SK-N-SH treated with all-trans-retinoic acid at 6 μM for 48 hours (cell line): ENCODE measurements around the gene HSCB.

Experiments
- ARNTL ChIP-seq: fragments of 450-650 bp; formaldehyde crosslinking; IDR thresholded peaks from 2 replicates; pipeline ENCODE4 v1.5.0; 2020; ENCODE audit warnings: low read depth, mild to moderate bottlenecking, moderate library complexity, borderline replicate concordance
- BACH2 ChIP-seq: fragments of 250-450 bp; sonication (Bioruptor Pico); IDR thresholded peaks from 2 replicates; pipeline ENCODE4 v1.9.0; 2021; ENCODE audit warnings: mild to moderate bottlenecking, borderline replicate concordance
- CSDC2 ChIP-seq: fragments of 250-450 bp; sonication (Bioruptor Pico); IDR thresholded peaks from 2 replicates; pipeline ENCODE4 v1.5.0; 2020; ENCODE audit warnings: mild to moderate bottlenecking, moderate library complexity
- ESRRG ChIP-seq: fragments of 250-450 bp; sonication (Bioruptor Pico); IDR thresholded peaks from 2 replicates; pipeline ENCODE4 v1.6.1; 2021; ENCODE audit warnings: mild to moderate bottlenecking
- OSR1 ChIP-seq: fragments of 250-450 bp; sonication (Bioruptor Pico); IDR thresholded peaks from 2 replicates; pipeline ENCODE4 v1.8.0; 2022; ENCODE audit warnings: moderate library complexity, mild to moderate bottlenecking, inconsistent platforms
- SNAI2 ChIP-seq: fragments of 250-450 bp; sonication (Bioruptor Pico); IDR thresholded peaks from 2 replicates; pipeline ENCODE4 v1.5.0; 2020; ENCODE audit warnings: mild to moderate bottlenecking, moderate library complexity
- ZFP3 ChIP-seq: fragments of 250-450 bp; sonication (Bioruptor Pico); IDR thresholded peaks from 2 replicates; pipeline ENCODE4 v1.5.0; 2020; ENCODE audit warnings: mild to moderate bottlenecking, moderate library complexity
- ZFP30 ChIP-seq: fragments of 450-650 bp; formaldehyde crosslinking; IDR thresholded peaks from 2 replicates; pipeline ENCODE4 v1.5.0; 2022; ENCODE audit warnings: mild to moderate bottlenecking, moderate library complexity
- ZNF565 ChIP-seq: fragments of 450-650 bp; formaldehyde crosslinking; conservative IDR thresholded peaks from 2 replicates; pipeline ENCODE4 v1.5.0; 2020; ENCODE audit warnings: low read depth, mild to moderate bottlenecking, moderate library complexity
- ZNF70 ChIP-seq: fragments of 450-650 bp; formaldehyde crosslinking; IDR thresholded peaks from 2 replicates; pipeline ENCODE4 v1.5.0; 2020; ENCODE audit warnings: mild to moderate bottlenecking, moderate library complexity
- ZNF8 ChIP-seq: fragments of 450-650 bp; formaldehyde crosslinking; IDR thresholded peaks from 2 replicates; pipeline ENCODE4 v1.5.0; 2020; ENCODE audit warnings: mild to moderate bottlenecking, moderate library complexity
- TF ChIP-seq, protein P1 (sequence below): fragments of 250-450 bp; sonication (Bioruptor Pico); IDR thresholded peaks from 2 replicates; pipeline ENCODE4 v1.8.0; 2020; ENCODE audit warnings: mild to moderate bottlenecking, moderate library complexity, borderline replicate concordance
- TF ChIP-seq, protein P2 (sequence below): fragments of 250-450 bp; sonication (Bioruptor Pico); IDR thresholded peaks from 2 replicates; pipeline ENCODE4 v1.8.0; 2021; ENCODE audit warnings: low read depth, mild to moderate bottlenecking, moderate library complexity, borderline replicate concordance

DNA sequence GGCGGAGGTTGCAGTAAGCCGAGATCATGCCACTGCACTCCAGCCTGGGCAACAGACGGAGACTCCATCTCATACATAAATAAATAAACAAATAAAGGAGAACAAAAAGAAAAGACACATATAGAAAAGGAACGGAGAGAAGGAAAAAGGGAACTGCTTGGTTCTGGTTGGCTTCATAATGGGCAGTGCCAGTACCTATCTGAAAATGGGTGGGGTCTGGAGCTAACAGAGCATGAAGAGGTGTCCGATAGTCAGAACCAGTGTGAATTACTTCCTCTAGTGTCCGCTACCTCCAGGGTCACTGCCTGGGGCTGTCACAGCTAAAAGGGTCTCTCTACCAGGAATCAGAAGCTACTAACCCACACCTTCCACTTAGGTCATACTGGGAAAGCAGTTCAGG lies 35.0 kb upstream of the HSCB start:
- no peak for TF ChIP-seq ESRRG
- TF ChIP-seq CSDC2, result no peak
- TF ChIP-seq, protein P1, sequence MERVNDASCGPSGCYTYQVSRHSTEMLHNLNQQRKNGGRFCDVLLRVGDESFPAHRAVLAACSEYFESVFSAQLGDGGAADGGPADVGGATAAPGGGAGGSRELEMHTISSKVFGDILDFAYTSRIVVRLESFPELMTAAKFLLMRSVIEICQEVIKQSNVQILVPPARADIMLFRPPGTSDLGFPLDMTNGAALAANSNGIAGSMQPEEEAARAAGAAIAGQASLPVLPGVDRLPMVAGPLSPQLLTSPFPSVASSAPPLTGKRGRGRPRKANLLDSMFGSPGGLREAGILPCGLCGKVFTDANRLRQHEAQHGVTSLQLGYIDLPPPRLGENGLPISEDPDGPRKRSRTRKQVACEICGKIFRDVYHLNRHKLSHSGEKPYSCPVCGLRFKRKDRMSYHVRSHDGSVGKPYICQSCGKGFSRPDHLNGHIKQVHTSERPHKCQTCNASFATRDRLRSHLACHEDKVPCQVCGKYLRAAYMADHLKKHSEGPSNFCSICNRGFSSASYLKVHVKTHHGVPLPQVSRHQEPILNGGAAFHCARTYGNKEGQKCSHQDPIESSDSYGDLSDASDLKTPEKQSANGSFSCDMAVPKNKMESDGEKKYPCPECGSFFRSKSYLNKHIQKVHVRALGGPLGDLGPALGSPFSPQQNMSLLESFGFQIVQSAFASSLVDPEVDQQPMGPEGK, result no peak
- TF ChIP-seq, protein P2, sequence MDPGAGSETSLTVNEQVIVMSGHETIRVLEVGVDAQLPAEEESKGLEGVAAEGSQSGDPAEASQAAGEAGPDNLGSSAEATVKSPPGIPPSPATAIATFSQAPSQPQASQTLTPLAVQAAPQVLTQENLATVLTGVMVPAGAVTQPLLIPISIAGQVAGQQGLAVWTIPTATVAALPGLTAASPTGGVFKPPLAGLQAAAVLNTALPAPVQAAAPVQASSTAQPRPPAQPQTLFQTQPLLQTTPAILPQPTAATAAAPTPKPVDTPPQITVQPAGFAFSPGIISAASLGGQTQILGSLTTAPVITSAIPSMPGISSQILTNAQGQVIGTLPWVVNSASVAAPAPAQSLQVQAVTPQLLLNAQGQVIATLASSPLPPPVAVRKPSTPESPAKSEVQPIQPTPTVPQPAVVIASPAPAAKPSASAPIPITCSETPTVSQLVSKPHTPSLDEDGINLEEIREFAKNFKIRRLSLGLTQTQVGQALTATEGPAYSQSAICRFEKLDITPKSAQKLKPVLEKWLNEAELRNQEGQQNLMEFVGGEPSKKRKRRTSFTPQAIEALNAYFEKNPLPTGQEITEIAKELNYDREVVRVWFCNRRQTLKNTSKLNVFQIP, result no peak
- TF ChIP-seq ZFP3 (CRISPR knock-in tag), result no peak
- TF ChIP-seq BACH2 (CRISPR knock-in tag), result no peak
- no peak for TF ChIP-seq ZFP30 (CRISPR knock-in tag)
- no peak for TF ChIP-seq ZNF8 (CRISPR knock-in tag)
- no peak for TF ChIP-seq ZNF565 (CRISPR knock-in tag)
- no peak for TF ChIP-seq SNAI2 (CRISPR knock-in tag)
- TF ChIP-seq ZNF70 (CRISPR knock-in tag), result no peak
- TF ChIP-seq OSR1 (CRISPR knock-in tag), result no peak
- TF ChIP-seq ARNTL (CRISPR knock-in tag), result no peak
